ENCODE measurements around the gene PAK6. TPM values are rescaled to one million over a fixed set of nuclear protein-coding genes. Genes with fewer than 3 reads are reported as not detected.

Gene PAK6
- total and polyA plus RNA-seq, 9 of the 15 experiments (the other 6 are each of a cell fraction or from before 2014, with no cell fraction given): 0.03 to 0.74 (median 0.16) TPM; not detected in 2

DNA sequence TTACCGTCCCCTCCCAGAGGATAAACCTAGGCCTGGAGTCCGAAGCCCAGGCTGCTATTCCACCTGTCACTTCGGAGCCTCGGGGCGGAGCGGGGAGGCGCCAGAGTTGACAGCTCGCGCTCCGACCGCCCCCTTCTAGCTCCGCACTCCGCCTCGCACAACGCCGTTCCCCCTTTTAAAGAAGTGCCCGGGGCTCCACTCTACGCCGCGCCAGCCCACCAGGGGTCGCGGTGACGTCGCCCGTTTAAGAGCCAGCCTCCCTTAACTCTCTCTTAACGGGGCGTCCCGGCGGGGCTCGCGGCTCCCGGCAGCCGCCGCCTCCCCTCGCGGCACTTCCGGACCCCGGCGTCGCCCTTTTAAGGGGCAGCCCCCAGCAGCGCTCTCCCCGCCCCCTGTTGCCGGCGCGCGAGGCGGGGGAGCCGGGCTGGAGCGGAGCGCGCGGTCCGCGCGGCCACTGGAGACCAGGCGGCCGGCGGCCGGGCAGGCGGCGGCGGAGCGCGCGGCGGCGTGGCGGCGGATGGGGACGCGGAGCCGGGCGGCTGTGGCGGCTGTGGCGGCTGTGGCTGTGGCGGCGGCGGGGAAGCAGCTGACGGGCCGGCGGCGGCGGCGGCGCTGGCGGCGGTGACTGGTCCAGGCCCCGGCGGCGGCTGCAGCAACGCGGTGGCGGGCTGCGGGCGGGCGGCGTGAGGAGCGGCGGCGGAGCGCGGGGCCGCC lies 84.5 kb downstream of the PAK6 start, which contains the start of gene INAFM2 (continued):
- TF ChIP-seq NKRF (IDR thresholded peaks at IDR 0.05; ENCODE audit: borderline replicate concordance): peak; percentile 84
- no peak for TF ChIP-seq NBN (IDR thresholded peaks at IDR 0.05; ENCODE audit: low read depth)
- no peak for TF ChIP-seq DNMT1 (IDR thresholded peaks at IDR 0.05)
- TF ChIP-seq ZNF830 (CRISPR knock-in tag; IDR thresholded peaks at IDR 0.05): no peak
- no peak for TF ChIP-seq TEAD2 (tag; IDR thresholded peaks at IDR 0.05)
- TF ChIP-seq ZBTB17 (CRISPR knock-in tag; IDR thresholded peaks at IDR 0.05): no peak
- TF ChIP-seq CBX2 (IDR thresholded peaks at IDR 0.05; ENCODE audit: insufficient read depth, low read length, poor library complexity, severe bottlenecking): no peak
- no peak for TF ChIP-seq NCOA1 (IDR thresholded peaks at IDR 0.05; ENCODE audit: low read depth)
- no peak for TF ChIP-seq ILF3 (IDR thresholded peaks at IDR 0.05; ENCODE audit: borderline replicate concordance)
- no peak for TF ChIP-seq SMARCA5 (IDR thresholded peaks at IDR 0.05)
- TF ChIP-seq ZNF395 (CRISPR knock-in tag; IDR thresholded peaks at IDR 0.05): peak; percentile 65; the same call in 1 of the 2 replicates
- TF ChIP-seq PCBP1 (IDR thresholded peaks at IDR 0.05; ENCODE audit: low read depth, low read length, poor library complexity, severe bottlenecking): peak; percentile 30
- peak; percentile 91 for TF ChIP-seq VEZF1 (CRISPR knock-in tag; IDR thresholded peaks at IDR 0.05)
- no peak for TF ChIP-seq BRF2 (IDR thresholded peaks at IDR 0.05; ENCODE audit: borderline replicate concordance, insufficient read depth, insufficient read length)
- TF ChIP-seq ZNF41 (CRISPR knock-in tag; conservative IDR thresholded peaks at IDR 0.05): no peak
- TF ChIP-seq SNIP1 (IDR thresholded peaks at IDR 0.05; ENCODE audit: low read depth): peak; percentile 100
- no peak for TF ChIP-seq EZH2 (IDR thresholded peaks at IDR 0.05; ENCODE audit: borderline replicate concordance, low read depth, low read length)
- TF ChIP-seq GTF2E2 (tag; IDR thresholded peaks at IDR 0.05): no peak
- TF ChIP-seq NR4A1 (CRISPR knock-in tag; IDR thresholded peaks at IDR 0.05): no peak
- TF ChIP-seq NR4A1 (tag; IDR thresholded peaks at IDR 0.05): no peak
- peak; percentile 92 for TF ChIP-seq ATF7 (IDR thresholded peaks at IDR 0.05)
- no peak for TF ChIP-seq PRPF4 (IDR thresholded peaks at IDR 0.05; ENCODE audit: insufficient read depth, low read depth, low read length, poor library complexity, severe bottlenecking)

Data from K562 (cell line).